Stimulated activated CD4-positive, alpha-beta T cell treated with anti-CD3 and anti-CD28 coated beads, Interleukin-15, amount 100 ng/mL, for 48 hours (primary cell): ENCODE data around the gene PSG1.
"Not testable (repeated sequence)": the region's sequence is repeated elsewhere in the genome, so short reads cannot be mapped to it uniquely, and the experiment has no call there.

Experiments used
- DNase-seq, 2 donors: peaks; one replicate each; pipeline ENCODE4 v3.0.0-alpha.2; 2020; ENCODE audit warnings: low read depth in 2 of 2

PSG1 gene

DNA sequence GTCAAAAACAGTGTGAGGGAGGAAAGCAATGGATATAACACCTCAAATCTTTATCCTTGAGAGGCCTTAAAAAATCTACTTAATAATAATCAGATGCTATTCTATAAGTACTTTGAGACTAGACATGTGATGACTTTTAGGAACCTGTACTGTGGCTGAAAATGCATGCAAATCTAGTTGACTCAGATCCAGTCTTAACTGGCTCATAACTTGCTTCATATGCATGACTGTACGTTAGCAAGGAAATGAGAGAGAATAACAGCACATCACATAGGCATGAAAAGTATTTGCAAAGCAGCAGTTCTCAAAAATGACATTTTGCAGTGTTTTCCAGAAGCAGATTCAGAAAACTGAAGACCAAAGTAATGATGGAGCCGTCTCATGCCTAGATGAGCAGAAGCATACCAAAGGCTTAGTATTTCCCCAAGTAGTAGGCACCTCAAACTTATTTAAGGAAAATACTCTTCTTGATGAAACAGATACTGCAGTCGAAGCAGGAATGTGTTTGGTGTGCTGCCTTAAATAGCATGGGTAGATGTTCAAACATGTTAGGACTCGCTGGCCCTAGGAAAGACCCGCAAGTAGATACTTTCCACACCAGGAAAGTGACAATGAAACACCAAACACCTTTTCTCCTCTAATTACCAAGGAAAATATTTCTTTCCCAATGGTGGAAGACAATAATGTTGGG, 59.4 kb downstream of the PSG1 start:
- not testable (repeated sequence) for DNase-seq

GRCh38 chr19:42816894-42817293, 62.6 kb downstream of the PSG1 start:
- DNase-seq = no peak
